H9 (cell line): ENCODE measurements around the gene CBX8. TPM values are rescaled to one million over a fixed set of nuclear protein-coding genes. Genes with fewer than 3 reads are reported as not detected.

Source experiments
- DNase-seq: peaks from one replicate; pipeline ENCODE4 v3.0.0-alpha.2; 2017
- H2AFZ ChIP-seq: one replicate; pipeline ENCODE4 v1.6.1; 2013; ENCODE audit warnings: mild to moderate bottlenecking, low read length, control low read depth, moderate library complexity
- H2AK5ac ChIP-seq: 2 replicates; pipeline ENCODE4 v1.6.1; 2013; ENCODE audit warnings: low read length, control low read depth, mixed read lengths; ENCODE audit not compliant: insufficient read length
- H2BK120ac ChIP-seq: one replicate; pipeline ENCODE4 v1.6.1; 2013; ENCODE audit warnings: low read depth, mild to moderate bottlenecking, low read length, control low read depth, inconsistent platforms; ENCODE audit not compliant: poor library complexity, severe bottlenecking
- H2BK12ac ChIP-seq: 2 replicates; pipeline ENCODE4 v1.6.1; 2013; ENCODE audit warnings: low read length, control low read depth, mixed read lengths, low read depth; ENCODE audit not compliant: insufficient read length
- H2BK15ac ChIP-seq: 2 replicates; pipeline ENCODE4 v1.6.1; 2013; ENCODE audit warnings: low read depth, low read length, control low read depth
- H2BK20ac ChIP-seq: one replicate; pipeline ENCODE4 v1.6.1; 2013; ENCODE audit warnings: low read depth, mild to moderate bottlenecking, low read length, control low read depth, inconsistent platforms; ENCODE audit not compliant: poor library complexity, severe bottlenecking
- H2BK5ac ChIP-seq: 2 replicates; pipeline ENCODE4 v1.6.1; 2013; ENCODE audit warnings: low read length, control low read depth, mixed read lengths; ENCODE audit not compliant: insufficient read length
- H3K14ac ChIP-seq: 2 replicates; pipeline ENCODE4 v1.6.1; 2013; ENCODE audit warnings: low read length, control low read depth; ENCODE audit not compliant: insufficient read depth
- H3K18ac ChIP-seq: 2 replicates; pipeline ENCODE4 v1.6.1; 2013; ENCODE audit warnings: low read depth, mild to moderate bottlenecking, mixed read lengths, low read length, control low read depth; ENCODE audit not compliant: insufficient read length
- H3K23ac ChIP-seq: 2 replicates; pipeline ENCODE4 v1.6.1; 2013; ENCODE audit warnings: low read length, control low read depth, mixed read lengths, low read depth; ENCODE audit not compliant: insufficient read length
- H3K23me2 ChIP-seq: 2 replicates; pipeline ENCODE4 v1.6.1; 2013; ENCODE audit warnings: low read depth, mild to moderate bottlenecking, mixed read lengths, low read length, control low read depth; ENCODE audit not compliant: insufficient read length, poor library complexity, severe bottlenecking
- H3K27ac ChIP-seq: 2 replicates; pipeline ENCODE4 v1.5.1; 2013; ENCODE audit warnings: low read length, control low read depth, mixed read lengths, low read depth; ENCODE audit not compliant: insufficient read length
- H3K27me3 ChIP-seq: 2 replicates; pipeline ENCODE4 v1.6.1; 2013; ENCODE audit warnings: low read length, control low read depth, inconsistent platforms; ENCODE audit not compliant: insufficient read depth
- H3K4ac ChIP-seq: 2 replicates; pipeline ENCODE4 v1.6.1; 2013; ENCODE audit warnings: low read depth, mild to moderate bottlenecking, control low read depth, inconsistent platforms, low read length, moderate library complexity
- H3K4me1 ChIP-seq: 2 replicates; pipeline ENCODE4 v1.6.1; 2013; ENCODE audit warnings: low read length, control low read depth, inconsistent platforms; ENCODE audit not compliant: insufficient read depth
- H3K4me2 ChIP-seq: 2 replicates; pipeline ENCODE4 v1.6.1; 2013; ENCODE audit warnings: low read length, control low read depth, mixed read lengths; ENCODE audit not compliant: insufficient read length, insufficient read depth
- H3K56ac ChIP-seq: 2 replicates; pipeline ENCODE4 v1.6.1; 2013; ENCODE audit warnings: low read depth, mild to moderate bottlenecking, mixed read lengths, low read length, control low read depth; ENCODE audit not compliant: insufficient read length
- H3K79me1 ChIP-seq: 2 replicates; pipeline ENCODE4 v1.6.1; 2013; ENCODE audit warnings: low read depth, mild to moderate bottlenecking, moderate library complexity, low read length, control low read depth, inconsistent platforms; ENCODE audit not compliant: insufficient read depth, poor library complexity, severe bottlenecking
- H3K79me2 ChIP-seq: 2 replicates; pipeline ENCODE4 v1.6.1; 2013; ENCODE audit warnings: low read length, control low read depth, inconsistent platforms; ENCODE audit not compliant: insufficient read depth
- H3K9ac ChIP-seq: 2 replicates; pipeline ENCODE4 v1.6.1; 2013; ENCODE audit warnings: low read length, control low read depth, mixed read lengths; ENCODE audit not compliant: insufficient read length; ENCODE audit errors: extremely low read depth
- H3K9me3 ChIP-seq: one replicate; pipeline ENCODE4 v1.6.1; 2013; ENCODE audit warnings: low read depth, low read length, inconsistent platforms; ENCODE audit not compliant: control insufficient read depth
- H3T11ph ChIP-seq: one replicate; pipeline ENCODE4 v1.6.1; 2013; ENCODE audit warnings: mild to moderate bottlenecking, low read length, control low read depth, inconsistent platforms
- H4K20me1 ChIP-seq: one replicate; pipeline ENCODE4 v1.6.1; 2013; ENCODE audit not compliant: control insufficient read depth, insufficient read length, insufficient read depth
- H4K5ac ChIP-seq: 2 replicates; pipeline ENCODE4 v1.6.1; 2013; ENCODE audit warnings: low read depth, mild to moderate bottlenecking, mixed read lengths, low read length, control low read depth; ENCODE audit not compliant: insufficient read length
- H4K8ac ChIP-seq: replicated peaks from 2 replicates; pipeline ENCODE4 v1.6.1; 2013; ENCODE audit warnings: low read length, control low read depth, mixed read lengths, low read depth; ENCODE audit not compliant: insufficient read length
- H4K91ac ChIP-seq: 2 replicates; pipeline ENCODE4 v1.6.1; 2013; ENCODE audit warnings: low read depth, mild to moderate bottlenecking, moderate library complexity, mixed read lengths, low read length, control low read depth; ENCODE audit not compliant: insufficient read length
- H3K27ac Mint-ChIP-seq, 3 experiments: 2 replicates in 2 of 3; 3 replicates in 1 of 3; pipeline ENCODE4 v1.8.0; 2020 to 2021; ENCODE audit warnings: mixed read lengths in 3 of 3, mild to moderate bottlenecking in 1 of 3, moderate library complexity in 1 of 3
- H3K27me3 Mint-ChIP-seq: 2 replicates; pipeline ENCODE4 v1.8.0; 2021; ENCODE audit warnings: low read depth, mild to moderate bottlenecking, moderate library complexity, mixed read lengths
- H3K36me3 Mint-ChIP-seq, 3 experiments: 2 replicates in 2 of 3; 3 replicates in 1 of 3; pipeline ENCODE4 v1.8.0; 2020 to 2021; ENCODE audit warnings: low read depth in 3 of 3, mixed read lengths in 3 of 3; ENCODE audit not compliant: insufficient read depth in 1 of 3
- H3K4me1 Mint-ChIP-seq, 2 experiments: 2 replicates each; pipeline ENCODE4 v1.8.0; 2020; ENCODE audit warnings: mixed read lengths in 2 of 2
- H3K4me3 Mint-ChIP-seq, 2 experiments: 2 replicates in 1 of 2; 3 replicates in 1 of 2; pipeline ENCODE4 v1.8.0; 2020 to 2021; ENCODE audit warnings: mild to moderate bottlenecking in 2 of 2, mixed read lengths in 2 of 2, moderate library complexity in 1 of 2
- H3K9me3 Mint-ChIP-seq, 2 experiments: 2 replicates in 1 of 2; 3 replicates in 1 of 2; pipeline ENCODE4 v1.8.0; 2020; ENCODE audit warnings: mild to moderate bottlenecking in 2 of 2, mixed read lengths in 2 of 2, moderate library complexity in 1 of 2
- WGBS: extraction: QIAGEN DNeasy Blood & Tissue Kit; methylation state at CpG from one replicate; pipeline ENCODE4 v1.1.7; 2013; ENCODE audit warnings: missing lambda C conversion rate, low lambda C conversion rate, mixed read lengths; ENCODE audit not compliant: insufficient read length; ENCODE audit errors: extremely low coverage; 5-methylcytosine and 5-hydroxymethylcytosine counted together
- total RNA-seq: library from RNA; stranded (reverse); gene quantifications from 2 replicates; pipeline ENCODE4 v1.2.1, GENCODE V29; 2021
- TF ChIP-seq, protein P1 (sequence below): fragments of 200-600 bp; sonication (generic); conservative IDR thresholded peaks from 3 replicates; pipeline ENCODE4 v1.8.0; 2021; ENCODE audit warnings: antibody characterized with exemption, mild to moderate bottlenecking

The CBX8 gene
- total RNA-seq, 1 experiment from 2014 or later: 1.2 TPM

DNA sequence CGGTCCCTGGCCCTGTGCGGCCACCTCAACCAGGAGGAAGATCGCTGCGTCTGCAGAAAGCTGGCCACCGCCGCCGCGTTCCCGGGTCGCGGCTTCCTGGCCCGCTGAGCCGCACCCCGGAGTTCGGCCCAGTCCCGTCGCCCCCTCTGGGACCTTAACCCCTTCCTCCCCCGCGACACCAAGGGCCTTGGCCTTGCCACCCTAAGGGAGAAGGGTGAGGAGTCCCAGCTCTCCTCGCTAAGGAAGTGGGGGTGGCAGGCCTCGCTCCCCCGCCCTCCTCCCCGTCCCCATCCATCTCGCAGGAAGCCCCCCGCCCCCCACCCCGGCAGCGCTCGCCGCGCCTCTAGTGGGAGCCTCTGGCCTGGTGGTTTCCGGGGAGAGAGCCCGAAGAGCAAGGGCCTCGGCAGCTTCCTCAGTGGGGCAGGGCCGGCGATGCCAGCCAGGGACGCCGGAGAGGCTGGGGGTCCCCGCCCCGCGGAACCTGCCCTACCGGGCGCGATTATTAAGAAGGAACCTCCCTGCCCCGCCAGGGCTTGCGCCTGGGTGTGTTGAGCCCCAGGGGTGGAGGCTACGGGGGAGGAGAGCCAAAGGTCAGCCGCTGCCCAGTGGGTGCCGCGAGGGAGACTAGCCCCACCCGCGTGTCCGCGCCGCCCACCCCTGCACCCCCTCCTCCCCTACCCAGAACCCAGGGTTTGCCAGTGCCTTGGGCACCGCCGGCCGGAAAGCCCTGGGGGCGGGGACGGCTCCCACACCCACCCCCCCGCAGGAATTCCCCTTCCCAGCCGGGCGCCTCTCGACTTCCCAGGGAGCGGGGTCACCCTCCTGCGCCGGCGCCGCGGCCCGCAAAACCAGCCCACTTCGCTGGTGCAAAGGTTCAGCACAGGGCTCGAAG lies 35.6 kb upstream of the CBX8 start:
- Histone ChIP-seq H3K23ac (no peak overlapping the region), H4K91ac (no peak overlapping the region), H3K27me3 (peaks cover 68% of the 10 kb centered on the region), H2BK20ac (no peak overlapping the region), H3K4me1 (peaks cover 2% of the 10 kb centered on the region; the same call in 1 of the 2 replicates), H4K20me1 (no peaks in the 10 kb centered on the region), H4K5ac (no peak overlapping the region), H3K9me3 (no peaks in the 10 kb centered on the region), H3T11ph (no peak overlapping the region), H3K79me1 (no peaks in the 10 kb centered on the region), H2BK15ac (no peak overlapping the region), H3K23me2 (peaks cover 26% of the 10 kb centered on the region), H2AK5ac (no peak overlapping the region), H3K4ac (no peak overlapping the region), H2BK120ac (no peak overlapping the region), H4K8ac (no peak overlapping the region), H2BK12ac (no peak overlapping the region), H2BK5ac (no peak overlapping the region), H2AFZ (no peak overlapping the region), H3K79me2 (no peaks in the 10 kb centered on the region), H3K9ac (no peak overlapping the region), H3K4me2 (peak overlapping the region; percentile 50), H3K27ac (no peak overlapping the region), H3K56ac (no peak overlapping the region), H3K14ac (no peak overlapping the region), H3K18ac (no peak overlapping the region)
- DNase-seq: peak; percentile 73
- Mint-ChIP-seq H3K4me1 (peaks cover 25 to 47% of the 10 kb centered on the region in 2 experiments), H3K27ac (no peak overlapping the region), H3K9me3 (peaks cover 0 to 1% of the 10 kb centered on the region in 2 experiments; a peak in 3 of 5 replicates), H3K27me3 (peaks cover 99% of the 10 kb centered on the region), H3K36me3 (no peaks in the 10 kb centered on the region), H3K4me3 (peak overlapping the region; percentile 41 to 70)
- TF ChIP-seq, protein P1, sequence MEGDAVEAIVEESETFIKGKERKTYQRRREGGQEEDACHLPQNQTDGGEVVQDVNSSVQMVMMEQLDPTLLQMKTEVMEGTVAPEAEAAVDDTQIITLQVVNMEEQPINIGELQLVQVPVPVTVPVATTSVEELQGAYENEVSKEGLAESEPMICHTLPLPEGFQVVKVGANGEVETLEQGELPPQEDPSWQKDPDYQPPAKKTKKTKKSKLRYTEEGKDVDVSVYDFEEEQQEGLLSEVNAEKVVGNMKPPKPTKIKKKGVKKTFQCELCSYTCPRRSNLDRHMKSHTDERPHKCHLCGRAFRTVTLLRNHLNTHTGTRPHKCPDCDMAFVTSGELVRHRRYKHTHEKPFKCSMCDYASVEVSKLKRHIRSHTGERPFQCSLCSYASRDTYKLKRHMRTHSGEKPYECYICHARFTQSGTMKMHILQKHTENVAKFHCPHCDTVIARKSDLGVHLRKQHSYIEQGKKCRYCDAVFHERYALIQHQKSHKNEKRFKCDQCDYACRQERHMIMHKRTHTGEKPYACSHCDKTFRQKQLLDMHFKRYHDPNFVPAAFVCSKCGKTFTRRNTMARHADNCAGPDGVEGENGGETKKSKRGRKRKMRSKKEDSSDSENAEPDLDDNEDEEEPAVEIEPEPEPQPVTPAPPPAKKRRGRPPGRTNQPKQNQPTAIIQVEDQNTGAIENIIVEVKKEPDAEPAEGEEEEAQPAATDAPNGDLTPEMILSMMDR: no peak
- no CpG with 5 or more reads among the region's 72 CpGs for WGBS
